GDM1 (cell line): ENCODE data around the gene UPK1A.

Experiments used
- DNase-seq: peaks from one replicate; lab custom pipeline; 2025; lab: John Stamatoyannopoulos, UW

UPK1A gene

DNA sequence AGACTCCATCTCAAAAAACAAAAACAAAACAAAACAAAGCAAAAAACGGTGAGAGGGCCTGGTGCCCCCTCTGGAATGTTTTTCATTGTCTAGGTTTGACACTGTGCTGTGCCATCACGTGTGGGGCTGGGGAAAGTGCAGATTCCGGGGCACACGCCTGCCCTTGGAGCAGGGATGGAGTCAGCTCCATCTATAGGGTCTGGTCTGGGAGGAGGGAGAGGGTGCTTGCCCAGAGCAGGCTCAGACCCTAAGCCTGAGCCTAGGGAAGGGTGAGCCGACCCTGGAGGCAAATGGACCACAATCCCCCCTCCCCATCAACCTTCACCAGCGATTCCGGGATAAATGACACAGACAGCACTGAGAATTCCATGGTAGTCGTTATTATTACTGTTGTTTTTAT lies 27.1 kb downstream of the UPK1A start:
- no peak for DNase-seq

DNA sequence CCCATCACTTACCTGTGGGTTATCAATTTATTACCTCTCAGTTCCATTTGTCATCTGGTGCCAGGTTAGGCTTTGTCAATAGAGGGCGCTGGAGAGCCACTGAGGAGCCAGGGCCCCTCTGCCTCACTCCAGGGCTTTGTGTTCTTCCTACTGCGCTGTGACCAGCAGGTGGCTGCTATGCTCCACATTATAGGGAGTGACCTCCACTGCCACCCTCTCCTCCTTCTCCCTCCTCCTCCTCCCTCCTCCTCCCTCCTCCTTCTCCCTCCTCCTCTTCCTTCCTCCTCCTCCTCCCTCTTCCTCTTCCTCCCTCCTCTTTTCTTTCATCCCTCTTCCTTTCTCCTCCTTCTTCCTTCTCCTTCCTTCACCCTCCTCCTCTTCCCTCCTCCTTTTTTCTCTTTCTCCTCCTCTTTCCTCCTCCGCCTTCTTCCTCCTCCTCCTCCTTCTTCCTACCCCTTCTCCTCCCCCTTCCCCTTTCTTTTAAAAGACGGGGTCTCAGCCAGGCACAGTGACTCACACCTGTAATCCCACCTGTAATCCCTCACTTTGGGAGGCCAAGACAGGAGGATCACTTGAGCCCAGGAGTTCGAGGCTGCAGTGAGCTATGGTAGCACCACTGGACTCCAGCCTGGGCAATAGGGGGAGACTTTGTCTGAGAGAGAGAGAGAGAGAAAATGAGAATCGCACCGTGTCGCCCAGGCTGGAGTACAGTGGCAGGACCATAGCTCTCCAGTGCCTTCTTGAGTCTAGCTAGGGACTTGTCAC lies 27.7 kb downstream of the UPK1A start:
- peak; percentile 82 for DNase-seq

DNA sequence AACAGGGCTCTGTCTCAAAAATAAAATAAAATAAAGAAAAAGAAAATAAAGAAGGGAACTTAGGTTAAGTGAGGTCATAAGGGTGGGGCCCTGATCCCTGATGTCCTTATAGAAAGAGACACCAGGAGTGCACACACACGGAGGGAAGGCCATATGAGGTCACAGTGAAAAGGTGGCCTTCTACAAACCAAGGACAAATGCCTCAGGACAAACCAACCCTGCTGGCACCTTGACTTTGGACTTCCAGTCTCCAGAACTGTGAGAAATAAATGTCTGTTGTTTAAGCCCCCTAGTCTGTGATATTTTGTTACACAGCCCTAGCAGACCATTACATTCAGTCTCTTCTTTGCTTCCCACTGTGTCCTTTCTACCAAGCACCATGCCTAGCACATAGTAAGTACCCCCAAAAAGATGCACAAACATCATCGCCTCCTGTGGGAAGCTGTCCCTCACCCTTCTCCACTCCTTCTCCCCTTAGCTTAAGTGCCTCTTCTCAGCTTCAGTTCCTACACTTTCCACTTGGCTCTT lies 29.6 kb downstream of the UPK1A start:
- DNase-seq, result no peak

DNA sequence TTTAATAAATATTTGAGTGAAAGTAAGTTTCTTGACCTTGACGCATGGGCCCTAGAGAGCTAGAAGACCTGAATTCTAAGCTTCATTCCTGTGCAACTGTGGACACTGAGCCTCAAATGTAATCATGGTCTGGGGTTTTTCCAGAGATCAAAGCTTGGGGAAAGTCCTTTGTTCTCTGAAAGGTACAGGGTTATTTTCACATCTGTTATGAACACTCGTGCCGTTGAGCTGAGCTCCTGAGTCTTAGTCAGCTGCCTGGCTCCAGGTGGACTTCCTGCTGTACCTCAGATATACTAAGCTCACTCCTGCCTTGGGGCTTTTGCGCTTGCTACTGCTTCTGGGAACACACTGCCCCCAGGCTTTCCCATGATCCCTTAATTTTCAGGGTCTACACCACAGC lies 30.5 kb downstream of the UPK1A start:
- DNase-seq, result no peak

DNA sequence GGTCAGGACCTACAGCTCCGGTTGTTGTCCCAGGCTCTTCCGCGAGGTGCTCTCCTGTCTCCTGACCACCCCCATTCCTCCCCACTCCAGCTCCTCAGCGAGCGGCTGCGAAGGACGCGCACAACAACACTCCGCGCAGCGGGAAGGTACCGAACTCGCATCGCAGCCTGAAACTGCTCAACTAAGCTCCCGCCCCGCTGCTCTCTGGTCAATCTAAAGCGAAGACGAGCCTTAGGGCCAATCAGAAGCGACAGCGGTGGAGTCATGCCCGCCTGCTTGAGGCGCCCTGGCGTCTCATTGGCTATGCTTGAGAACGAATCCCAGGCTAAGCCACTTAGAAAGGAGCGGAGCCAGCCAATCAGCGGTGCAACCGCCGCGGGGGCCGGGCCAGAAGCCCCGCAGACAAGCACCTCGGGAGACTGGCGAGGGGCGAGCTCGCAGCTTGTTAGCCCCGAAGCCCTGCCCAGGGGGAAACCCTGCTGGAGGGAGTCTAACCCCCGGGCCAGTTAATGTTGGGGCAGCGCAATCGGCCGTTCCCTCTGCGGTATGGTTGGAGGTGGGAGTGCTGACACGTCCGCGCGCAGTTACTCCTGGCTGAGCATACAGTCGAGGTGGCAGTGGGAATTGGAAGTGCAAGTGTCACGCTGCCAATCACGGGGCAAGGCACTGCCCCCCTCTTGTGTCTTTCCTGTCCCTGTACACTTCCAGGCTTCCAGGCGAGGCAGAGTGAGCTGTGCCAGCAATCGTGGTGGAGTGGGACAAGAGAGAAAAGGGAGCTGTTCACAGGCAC lies 36.1 kb downstream of the UPK1A start:
- peak; percentile 96 for DNase-seq

DNA sequence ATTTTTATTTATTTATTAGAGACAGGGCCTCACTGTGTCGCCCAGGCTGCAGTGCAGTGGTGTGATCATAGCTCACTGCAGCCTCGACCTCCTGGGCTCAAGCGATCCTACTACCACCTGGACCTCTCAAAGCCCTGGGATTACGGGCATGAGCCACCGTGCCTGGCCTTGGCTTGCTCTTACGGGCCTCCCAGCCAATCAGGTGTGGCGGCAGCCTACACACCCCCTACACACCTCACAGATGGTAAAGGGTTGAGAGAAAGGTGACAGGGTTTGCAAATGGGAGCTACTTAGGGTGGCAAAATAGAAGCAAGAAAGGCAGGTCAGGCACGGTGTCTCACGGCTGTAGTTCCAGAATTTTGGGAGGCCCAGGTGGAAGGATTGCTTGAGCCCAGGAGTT lies 37.0 kb downstream of the UPK1A start:
- no peak for DNase-seq

DNA sequence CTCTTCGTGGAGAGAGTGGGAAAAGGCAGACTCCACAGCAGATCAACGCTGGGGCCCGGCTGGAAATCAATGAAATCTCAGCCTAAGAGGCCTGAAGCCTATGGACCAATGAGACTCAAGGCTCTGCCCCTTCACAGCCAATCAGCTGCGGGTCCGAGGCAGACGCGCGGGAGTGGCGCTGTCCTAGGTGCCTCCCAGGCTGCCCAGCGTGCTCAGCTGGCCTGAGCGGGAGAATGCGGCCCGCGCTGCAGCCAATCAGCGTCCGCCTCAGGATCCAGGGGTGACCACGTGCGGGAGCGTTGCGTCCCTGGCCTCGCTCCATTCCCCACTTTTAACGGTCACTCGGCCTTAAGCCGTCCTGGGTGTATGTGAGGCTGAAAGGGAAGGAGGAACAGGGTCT lies 37.9 kb downstream of the UPK1A start, which contains the start of gene ZBTB32:
Gene ZBTB32, plus strand, starts transcription at position 341 of the 400 bp plus-strand sequence. CDS start 10,069 bp downstream, outside the sequence.
- DNase-seq, result no peak

DNA sequence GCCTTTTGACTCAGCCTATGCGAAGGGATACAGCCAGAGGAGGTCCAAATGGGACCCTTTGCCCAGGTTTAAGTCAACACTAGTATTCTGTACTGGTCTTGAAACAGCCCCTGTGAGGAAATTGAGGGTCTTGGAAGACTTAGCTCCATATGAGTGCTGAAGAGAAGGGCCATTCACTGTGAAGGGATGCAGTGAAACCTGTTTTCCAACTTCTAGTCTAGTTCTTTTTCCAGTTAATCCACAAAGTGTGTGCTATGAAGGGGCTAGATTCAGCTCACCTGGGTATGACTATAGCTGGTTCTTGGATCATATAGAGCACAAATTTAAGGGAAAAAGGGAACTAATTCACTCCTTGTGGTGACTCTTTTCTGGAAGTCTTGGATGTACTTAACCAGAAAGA lies 42.1 kb downstream of the UPK1A start:
- DNase-seq, result no peak

DNA sequence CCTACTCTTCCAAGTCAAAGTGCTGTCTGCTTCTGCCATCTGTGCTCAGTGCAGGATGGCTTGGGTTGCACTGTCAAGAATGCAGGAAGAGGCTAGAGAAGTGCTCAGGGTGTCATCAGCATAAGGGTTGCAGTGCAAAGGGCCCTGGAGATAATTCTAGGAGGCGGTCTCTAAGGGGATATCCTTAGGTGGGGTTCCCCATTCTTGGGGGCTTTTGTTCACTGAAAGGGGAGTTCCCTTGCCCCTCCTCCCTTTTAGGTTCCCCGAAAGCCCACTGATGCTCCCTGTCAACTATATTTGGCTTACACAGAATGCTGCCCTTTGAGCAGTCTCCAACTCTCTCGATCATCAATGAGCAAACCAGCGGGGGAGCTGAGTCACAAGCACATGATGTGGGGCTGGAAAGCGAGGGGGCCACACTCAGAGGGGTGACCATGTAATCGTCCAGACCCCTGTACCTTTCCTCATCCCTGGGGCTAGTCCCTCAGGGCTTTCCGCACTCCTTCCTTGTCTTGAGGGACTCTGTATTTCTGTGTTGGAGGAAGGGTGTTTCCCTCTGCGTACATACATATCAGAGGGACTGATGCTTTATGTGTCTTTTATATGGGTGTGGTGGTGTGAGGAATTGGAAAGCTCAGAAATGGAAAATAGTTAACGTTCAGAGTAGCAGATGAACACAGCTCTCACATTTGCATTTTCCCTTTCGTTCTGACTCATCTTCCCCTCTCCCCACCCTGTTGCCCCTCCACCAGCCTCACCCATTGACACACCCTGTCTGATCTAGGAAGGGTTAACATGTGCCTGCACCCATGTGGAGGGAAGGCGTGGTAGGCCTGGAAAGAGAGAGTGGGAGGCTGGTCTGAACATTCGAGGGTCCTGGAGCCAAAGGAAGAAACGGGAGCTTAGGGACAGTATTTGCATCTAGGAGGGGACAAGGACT lies 44.7 kb downstream of the UPK1A start:
- DNase-seq, result no peak

DNA sequence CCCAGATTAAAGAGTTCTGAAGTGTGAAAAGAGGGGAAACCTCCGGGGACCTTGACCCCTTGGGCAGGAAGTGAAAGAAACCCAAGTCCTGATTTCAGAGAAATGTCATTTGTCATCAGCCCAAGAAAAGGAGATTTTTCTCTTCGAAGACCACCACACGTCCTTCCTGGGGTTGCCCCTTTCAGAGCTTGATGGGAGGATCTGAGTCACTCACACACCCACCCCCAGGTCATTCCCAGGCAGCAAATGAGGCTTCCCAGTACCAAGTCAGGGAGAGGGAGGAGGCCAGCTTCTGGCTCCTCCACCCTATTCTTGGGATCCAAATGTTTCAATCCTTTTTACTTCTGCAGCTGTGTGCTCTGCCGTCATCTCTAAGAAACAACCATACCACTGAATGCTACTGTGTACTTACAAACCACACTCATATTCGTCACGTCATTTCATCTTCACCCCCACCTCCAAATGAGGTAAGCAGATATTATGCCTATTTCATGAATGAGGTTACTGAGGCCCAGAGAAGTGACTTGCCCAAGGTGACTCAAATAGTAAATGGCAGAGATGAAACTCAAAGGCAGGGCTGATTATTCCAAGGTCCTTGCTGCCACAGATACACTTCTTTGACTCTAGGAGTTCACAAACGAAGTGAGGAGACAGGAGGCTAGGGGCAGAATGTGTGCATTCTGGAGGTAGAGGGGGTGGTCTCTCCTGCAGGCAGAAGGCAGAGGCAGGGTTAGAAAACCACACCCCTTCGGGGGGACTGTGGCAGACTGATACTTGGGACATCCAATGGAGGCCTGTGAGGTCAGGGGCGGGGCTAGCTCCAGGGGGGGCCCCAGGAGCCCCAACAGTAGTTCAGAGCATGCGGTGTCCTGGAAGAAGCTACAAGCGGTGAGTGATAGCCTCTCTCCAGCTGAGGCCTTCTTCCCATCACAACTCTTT lies 46.5 kb downstream of the UPK1A start:
- no peak for DNase-seq

DNA sequence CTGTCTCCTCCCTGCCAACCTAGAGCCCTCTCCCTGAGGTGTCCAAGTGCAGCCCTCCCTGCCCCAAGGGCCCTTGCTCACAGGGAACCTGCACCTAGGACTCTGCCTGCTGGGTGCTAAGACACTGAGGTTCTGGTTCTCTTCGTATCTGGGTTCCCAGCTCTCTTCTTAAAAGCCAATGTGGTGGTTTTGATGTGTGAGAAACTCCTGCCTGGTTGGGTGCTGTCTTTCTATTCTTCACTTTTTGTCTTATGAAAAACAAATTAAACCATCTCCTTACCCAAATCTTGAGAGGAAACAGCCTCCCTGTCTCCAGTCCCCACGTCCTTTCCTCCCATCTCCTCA lies 47.2 kb downstream of the UPK1A start:
- DNase-seq, result no peak

DNA sequence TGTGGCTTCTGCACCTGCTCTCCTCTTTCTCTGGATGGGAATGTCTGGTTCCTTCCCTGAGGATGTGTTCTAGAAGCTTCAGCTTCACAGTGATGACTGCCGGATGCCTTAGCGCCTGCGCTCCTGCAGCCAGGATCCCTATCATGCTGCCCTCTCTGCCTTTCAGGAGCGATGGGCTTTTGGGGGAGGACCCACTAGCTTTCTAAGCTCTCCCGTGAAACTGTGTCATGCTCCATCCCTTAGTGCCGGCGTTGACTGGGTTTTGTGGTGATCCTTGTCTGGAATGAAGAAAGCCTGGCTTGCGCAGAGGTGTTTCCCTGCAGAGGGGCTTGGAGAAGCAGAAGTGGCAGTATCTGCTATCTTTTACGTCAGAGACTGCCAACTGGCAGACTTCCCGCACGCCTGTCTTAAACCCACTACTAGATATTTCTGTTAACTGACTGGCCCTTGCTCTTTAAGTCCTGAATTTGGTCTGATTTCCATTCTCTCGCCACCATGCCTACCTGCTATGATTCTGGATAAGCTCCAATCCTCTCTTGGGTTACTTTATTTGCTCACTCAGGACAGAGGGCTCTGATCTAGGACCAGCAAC lies 47.7 kb downstream of the UPK1A start:
- DNase-seq, result no peak

DNA sequence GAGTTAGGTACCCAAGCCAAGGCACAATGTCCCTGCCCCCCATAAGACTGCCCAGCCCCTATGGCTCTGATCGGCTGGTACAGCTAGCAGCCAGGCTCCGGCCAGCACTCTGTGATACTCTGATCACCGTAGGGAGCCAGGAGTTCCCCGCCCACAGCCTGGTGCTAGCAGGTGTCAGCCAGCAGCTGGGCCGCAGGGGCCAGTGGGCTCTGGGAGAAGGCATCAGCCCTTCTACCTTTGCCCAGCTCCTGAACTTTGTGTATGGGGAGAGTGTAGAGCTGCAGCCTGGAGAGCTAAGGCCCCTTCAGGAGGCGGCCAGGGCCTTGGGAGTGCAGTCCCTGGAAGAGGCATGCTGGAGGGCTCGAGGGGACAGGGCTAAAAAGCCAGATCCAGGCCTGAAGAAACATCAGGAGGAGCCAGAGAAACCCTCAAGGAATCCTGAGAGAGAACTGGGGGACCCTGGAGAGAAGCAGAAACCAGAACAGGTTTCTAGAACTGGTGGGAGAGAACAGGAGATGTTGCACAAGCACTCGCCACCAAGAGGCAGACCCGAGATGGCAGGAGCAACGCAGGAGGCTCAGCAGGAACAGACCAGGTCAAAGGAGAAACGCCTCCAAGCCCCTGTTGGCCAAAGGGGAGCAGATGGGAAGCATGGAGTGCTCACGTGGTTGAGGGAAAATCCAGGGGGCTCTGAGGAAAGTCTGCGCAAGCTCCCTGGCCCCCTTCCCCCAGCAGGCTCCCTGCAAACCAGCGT lies 48.5 kb downstream of the UPK1A start:
- no peak for DNase-seq

DNA sequence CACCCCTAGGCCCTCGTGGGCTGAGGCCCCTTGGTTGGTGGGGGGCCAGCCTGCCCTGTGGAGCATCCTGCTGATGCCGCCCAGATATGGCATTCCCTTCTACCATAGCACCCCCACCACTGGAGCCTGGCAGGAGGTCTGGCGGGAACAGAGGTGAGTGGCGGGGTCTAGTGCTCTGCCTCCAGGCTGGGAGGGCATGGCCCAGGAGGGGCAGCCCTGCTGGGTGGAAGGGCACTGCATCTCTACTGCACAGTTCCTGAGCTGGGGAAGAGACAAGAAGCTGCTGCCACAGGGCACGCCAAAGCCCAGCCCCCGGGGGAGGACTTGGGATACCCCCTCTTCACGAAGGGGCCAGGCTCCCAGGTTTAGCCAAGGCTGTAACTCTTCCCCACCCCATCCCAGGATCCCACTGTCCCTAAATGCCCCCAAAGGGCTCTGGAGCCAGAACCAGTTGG lies 49.1 kb downstream of the UPK1A start:
- DNase-seq, result no peak

DNA sequence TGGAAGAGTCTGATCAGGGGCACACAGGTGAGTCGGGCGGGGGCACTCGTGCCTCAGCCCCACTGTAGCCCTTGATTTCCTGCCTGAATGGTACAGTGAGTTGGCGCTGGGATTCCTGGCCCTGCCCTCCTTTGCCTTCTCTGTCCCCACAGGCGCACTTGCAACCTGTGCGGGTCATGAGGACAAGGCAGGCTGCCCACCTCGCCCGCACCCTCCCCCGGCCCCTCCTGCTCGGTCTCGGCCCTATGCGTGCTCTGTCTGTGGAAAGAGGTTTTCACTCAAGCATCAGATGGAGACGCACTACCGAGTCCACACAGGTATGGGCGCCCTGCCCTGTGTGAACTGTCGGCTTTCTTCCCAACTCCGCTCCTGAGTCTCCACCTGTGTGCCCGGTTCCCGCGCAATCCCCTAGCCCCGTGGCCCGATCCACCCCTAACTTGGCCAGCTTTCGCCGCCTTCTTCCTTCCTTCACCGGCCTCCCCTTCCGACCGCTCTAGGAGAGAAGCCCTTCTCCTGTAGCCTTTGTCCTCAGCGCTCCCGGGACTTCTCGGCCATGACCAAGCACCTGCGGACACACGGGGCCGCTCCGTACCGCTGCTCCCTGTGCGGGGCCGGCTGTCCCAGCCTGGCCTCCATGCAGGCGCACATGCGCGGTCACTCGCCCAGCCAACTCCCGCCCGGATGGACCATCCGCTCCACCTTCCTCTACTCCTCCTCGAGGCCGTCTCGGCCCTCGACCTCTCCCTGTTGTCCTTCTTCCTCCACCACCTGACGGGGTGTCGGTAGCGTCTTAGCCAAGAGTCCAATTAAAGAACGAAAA lies 49.9 kb downstream of the UPK1A start:
- no peak for DNase-seq

DNA sequence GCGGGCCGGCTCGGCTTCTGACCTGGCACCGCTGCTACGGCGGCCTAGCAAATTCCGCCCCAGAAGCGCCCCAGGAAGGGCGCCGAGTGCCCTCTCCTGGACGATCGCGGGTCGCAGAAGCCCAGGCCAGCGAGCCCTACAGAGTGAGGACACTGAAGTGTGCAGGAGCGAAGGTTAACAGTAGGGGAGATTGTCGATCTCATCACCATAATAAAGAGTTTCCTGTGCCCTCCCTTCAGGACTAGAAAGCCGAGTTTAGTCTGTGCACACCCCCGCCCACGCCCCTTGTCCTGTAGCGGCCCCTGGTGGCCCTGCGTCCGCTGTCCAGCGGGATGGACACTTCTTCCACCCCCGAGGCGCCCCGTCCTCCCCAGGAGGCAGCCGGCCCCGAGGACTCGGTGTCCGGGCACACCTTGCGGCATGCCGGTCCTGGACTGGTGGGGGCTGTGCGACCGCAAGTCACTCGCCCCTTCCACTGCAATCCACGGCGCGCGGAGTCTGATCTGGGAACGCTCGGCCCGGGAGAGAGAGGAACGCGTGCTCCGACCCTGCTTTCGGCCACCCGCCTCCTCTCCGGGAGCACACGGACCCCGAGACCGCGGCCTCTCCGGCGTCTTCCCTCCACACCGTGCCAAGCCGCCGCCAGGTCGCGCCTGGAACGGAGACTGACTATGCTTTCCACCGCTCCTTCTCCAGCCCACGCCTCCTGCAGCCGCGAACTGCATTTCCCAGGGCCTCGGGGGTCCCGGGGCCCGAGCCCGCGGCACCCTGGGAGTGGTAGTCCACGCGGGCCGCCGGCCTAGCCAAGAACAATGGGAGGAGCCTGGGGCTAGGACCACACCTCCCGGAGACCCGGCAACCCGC lies 50.7 kb downstream of the UPK1A start:
- DNase-seq, result peak; percentile 94

DNA sequence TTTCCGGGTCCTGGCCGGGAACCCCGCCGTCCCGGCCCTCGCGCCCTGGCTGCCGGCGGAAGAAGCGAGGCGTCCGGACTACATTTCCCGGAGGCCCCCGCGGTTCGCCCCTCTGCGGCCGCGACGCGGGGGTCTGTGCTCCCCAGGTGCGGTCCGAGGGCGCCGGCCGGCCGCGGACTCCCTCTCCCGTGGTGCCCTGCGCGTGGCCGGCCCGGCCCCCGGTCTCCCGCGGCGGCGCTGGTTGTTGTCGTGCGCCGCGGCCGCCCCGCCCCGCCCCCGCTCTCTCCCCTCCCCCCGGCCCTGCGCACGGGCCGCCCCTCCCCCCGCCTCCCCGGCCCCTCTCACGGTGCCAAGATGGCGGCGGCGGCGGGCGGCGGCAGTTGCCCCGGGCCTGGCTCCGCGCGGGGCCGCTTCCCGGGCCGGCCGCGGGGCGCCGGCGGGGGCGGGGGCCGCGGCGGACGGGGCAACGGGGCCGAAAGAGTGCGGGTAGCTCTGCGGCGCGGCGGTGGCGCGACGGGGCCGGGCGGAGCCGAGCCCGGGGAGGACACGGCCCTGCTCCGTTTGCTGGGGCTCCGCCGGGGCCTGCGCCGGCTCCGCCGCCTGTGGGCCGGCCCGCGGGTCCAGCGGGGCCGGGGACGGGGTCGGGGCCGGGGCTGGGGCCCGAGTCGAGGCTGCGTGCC lies 51.5 kb downstream of the UPK1A start, which contains the start of gene KMT2B:
Gene KMT2B, plus strand, starts transcription at position 339 of the 680 bp plus-strand sequence. Its CDS starts 16 bp downstream, at position 355.
- no peak for DNase-seq
